Central memory CD4-positive, alpha-beta T cell (primary cell): ENCODE results near the gene C1GALT1.
"Not testable (repeated sequence)": the region's sequence is repeated elsewhere in the genome, so short reads cannot be mapped to it uniquely, and the experiment has no call there.

Source experiments
- DNase-seq: peaks from one replicate; pipeline ENCODE4 v3.0.0; 2022

Gene C1GALT1

DNA sequence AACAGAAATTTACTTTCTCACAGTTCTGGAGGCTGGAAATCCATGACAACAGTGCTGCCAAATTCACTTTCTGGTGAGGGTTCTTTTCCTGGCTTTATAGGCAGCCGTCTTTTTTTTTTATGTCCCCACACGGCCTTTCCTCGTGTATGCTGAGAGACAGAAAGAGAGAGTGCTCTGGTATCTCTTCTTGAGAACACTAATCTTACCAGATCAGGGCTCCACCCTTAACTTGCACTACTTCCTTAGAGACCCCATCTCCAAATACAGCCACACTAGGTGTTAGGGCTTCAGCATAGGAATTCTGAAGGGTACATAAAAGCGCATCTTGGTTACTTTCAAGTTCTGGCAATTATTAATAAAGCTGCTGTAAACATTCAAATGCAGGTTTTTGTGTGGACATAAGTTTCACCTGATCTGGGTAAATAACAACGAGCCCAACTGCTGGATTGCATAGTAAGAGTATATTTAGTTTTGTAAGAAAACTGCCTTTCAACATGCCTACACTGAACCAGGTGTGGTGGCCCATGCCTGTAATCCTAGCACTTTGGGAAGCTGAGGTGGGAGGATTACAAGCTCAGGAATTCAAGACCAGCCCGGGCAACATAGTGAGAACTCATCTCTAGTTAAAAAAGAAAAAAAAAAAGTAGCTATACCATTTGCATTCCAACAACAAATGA is 8.2 kb upstream of the C1GALT1 start:
- DNase-seq, result no peak

DNA sequence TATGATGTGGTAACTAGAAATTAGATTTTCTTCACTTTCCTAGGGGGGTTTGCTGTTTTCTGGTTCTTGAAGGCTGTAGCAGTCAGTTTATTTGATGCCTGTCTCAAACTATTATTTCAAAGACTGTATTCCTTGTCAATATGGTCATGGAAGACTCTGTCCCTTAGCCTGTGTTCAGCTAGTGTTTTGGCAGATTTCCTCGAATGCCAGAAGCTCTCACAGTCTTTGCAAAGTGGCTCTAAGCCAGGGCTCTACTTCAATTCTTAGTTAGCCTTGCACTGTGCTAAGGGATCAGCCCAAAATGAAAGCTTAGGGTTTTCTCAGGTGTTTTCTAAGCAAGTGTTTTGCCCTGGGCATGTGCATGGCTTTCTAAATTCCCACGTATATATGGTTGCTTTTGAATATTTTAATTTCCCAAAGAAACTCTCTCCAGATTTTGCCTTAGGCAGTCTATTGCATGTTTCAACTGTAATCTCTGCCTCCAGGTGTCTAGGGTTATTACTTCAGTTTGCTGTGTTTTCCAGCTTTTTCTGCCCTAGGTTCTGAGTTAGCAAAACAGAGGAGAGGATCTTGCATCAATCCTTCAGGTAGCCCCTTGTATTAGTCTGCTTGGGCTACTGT is 7.2 kb upstream of the C1GALT1 start:
- DNase-seq, result no peak

DNA sequence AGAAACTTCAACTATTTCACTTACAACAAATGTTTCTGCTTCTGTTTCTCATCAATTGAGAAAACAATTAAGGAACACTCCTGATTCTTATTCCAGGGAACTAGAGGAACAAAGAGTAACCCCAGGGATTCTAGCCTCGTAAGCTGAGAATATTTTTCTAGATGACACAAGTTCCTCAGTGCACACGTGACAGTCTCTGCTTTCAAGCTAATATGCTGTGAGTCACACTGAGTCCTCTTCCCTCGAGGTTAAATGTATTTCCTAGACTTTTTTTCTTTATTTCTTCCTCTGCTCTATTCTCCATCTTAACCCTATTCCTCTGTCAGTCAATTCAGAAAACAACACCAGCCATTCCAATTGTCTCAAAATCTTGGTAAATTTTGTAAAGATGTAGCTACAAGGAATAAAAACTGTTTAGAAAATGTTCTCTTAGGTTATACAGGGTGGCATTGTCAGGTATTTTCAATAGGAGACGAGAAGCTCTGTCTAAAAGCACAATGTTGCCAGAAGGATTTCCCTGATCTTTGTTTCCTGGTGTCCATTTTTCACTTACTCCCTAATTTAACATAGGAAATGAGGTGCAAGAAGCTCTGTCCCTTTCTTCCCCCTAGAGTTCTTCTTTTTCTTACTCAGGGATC is 5.8 kb upstream of the C1GALT1 start:
- DNase-seq, result no peak

DNA sequence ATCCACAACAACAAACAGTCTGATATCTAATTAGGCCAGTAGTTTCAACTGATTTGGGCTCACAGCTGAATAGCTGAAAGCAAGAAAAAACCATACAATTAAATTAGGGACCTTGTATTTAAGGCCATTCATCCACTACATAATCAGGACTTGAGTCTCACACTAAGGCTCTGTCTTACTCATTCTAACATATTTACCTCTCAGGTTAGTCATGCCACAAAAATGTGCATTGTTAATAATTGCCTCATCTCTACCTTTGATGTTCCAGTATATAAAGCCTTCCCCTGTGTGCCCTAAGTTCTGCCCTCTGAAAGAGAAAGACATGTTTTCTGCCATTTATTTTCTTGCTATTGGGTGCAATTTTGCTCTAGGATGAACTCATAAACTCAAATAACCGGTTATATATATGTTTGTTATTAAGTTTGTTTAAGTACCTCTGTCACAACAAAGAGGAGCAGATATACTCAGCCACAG is 5.3 kb upstream of the C1GALT1 start:
- no peak for DNase-seq

DNA sequence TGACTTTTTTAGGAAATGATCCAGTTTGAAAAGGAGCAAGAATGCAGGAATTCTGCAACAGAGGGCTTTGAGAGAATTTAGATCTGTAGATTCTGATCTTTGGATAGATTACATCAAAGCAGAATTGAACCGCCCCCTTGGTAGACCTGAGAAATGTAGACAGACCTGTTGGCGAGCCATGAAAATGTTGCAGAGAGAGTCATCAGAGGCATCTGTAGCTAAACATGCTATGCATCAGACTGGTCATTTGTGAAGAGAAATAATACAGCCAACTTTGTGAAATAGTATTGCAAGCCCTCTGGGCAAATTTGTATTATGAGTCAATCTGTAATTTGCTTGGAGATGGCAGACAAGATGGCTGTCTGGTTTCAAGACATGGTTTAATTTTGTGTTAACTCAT is 4.3 kb upstream of the C1GALT1 start:
- no peak for DNase-seq

DNA sequence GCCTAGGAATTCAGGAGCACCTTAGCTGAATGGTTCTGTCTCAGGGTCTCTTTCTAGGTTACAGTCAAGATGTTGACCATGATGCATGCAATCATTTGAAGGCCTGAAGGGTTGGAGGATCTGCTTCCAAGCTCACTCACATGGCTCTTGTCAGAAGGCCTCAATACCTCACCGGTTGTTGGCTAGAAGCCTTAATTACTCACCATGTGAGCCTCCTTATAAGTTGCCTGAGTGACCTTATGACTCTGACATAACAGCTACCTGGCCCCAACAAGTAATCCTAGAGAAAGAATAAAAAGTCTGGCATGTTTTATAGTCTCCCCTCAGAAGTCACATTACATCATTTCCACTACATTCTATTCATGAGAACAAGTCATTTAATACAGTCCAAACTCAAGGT is 3.4 kb upstream of the C1GALT1 start:
- no peak for DNase-seq

DNA sequence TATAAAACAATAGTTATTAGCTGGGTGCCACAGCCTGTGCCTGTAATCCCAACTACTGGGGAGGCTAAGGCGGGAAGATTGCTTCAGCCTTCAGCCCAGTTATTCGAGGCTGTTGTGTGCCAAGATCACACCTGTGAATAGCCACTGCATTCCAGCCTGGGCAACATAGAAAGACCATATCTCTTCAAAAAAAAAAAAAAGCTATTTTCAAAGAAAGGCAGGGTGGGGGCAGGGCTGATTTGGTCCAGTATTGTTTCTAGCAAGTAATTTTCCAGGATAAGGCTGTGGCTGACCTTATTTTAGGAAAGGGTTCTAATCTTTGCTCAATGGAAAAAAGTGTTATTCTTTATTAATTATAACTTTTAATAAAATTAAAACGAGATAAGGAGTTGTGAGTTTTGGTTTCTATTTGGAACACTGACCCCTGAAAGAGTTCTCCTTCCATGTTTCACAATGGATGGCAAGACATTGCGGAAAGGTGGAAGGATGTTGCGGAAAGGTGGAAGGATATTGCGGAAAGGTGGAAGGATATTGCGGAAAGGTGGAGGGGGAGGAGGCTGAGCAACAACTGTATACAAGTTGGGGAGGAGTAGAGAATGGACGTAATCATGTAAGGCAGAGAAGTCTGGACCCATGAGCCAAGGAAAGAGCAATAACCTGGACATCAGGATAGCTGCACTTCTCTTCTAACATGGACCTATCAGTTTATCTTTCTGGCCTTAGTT is 1.5 kb upstream of the C1GALT1 start:
- DNase-seq, result no peak

DNA sequence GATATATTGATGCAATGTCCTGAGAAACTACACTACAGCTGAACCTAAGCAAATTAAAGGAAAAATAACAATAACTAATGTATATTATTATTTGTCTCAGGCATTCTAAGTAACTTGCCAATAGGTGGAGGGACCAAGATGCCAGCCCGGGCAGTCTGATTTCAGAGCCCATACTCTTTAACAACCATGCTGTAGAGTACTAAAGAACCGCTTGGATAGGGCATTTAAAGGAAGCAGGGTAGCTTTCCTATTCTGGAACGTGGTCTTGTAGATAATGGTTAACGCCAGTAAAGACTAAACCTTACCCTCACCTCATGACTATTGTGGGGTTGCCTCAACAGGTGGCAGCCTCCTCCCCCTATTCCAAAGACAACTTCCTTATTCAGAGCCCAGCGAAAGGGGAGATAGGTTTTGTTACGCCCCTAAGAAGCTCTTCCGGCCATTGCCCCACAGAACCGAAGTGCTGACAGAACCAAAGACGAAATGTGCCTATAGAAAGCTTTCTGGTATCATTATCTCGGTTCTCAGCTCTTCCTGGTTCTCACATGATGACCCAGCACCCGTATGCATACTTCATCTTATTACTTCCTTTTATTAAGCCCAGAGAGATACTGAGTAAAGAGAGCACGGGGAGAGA is 707 bp upstream of the C1GALT1 start:
- DNase-seq, result no peak

DNA sequence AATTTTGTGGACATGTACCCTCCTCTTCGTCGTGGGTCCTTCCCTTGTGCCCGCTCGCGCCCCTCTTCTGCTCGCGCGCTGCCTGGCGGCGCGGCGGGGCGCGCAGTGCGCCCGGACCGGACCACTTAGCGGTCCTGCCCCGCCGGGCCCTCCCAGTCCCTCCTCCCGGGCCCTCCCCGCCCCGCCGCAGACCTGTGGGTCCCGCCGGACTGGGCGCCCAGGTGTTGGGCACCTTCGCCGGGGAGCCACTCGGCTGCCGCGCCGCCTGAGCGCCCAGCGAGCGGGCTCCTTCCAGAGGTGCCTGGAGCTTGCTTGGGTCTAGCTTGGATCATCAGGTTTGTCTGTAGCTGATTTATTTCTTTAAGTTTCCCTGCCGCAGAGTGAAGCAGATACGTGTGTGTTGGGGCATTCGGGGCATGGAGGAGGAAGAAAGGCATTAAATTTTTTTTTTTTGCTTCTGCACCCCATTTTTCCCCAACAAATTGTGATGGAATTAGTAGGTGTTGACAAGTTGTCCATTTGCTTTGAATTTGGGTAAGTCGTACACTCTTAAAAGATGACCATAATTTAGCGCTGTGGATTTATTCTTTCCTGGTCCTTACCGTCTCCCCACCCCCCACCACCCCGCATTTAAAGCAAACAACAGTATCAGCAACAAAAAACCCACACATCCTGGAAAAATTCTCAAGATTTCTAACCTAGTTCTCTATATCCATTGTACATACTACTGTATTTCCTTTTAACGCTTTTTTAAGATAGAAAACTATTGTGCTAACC is 905 bp downstream of the C1GALT1 start:
- DNase-seq, result peak; percentile 38

DNA sequence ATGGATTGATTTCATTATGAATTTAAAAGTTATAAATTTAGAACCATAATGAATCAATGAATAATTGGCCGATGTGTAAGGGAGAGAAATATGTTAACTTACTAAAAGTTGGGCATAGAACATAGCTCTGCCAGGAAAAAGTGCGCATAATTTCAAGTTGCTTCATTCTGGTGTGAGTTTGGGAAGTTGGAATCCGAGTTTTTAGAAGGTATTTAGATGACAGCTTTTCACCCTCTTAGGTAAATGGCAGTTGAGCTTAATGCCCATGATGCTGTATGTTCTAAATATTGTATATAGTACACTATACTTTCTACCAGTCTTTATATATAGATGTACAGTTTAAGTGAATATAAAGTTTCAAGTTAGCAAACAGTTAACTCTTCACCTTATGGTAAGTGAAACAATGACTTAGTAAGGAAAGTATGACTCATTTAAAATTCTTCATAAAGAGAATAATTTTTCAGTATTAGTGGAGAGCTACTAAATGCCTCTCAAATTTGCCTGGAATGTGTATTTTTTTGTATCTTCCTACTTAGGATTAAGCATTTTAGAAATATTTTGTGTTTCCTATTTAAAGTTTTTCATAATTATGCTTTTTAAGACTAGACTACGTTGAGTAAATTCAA is 1.6 kb downstream of the C1GALT1 start:
- no peak for DNase-seq

DNA sequence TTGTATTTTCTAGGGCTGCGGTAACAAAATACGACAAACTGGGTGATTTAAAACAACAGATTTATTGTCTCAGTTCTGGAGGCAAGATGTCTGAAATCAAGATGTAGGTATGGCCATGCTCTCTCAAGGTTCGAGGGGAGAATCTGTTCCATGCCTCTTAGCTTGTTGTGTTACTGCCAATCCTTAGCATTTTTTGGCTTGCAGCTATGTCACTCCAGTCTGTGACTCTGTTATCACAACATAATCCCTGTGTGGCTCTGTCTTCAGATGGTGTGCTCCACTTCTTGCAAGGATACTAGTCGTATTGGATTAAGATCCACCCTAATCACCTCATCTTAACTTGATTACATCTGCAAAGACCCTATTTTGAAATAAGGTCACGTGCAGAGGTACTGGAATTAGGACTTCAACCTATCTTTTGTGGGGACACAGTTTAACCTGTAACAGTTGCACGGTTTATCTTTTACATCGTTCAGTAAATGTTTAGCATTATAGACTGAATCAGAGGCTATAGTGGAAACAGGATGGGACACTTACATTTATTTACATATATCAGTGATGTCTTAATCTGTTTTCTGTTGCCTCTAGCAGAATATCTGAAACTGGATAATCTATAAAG is 3.1 kb downstream of the C1GALT1 start:
- DNase-seq, result no peak

DNA sequence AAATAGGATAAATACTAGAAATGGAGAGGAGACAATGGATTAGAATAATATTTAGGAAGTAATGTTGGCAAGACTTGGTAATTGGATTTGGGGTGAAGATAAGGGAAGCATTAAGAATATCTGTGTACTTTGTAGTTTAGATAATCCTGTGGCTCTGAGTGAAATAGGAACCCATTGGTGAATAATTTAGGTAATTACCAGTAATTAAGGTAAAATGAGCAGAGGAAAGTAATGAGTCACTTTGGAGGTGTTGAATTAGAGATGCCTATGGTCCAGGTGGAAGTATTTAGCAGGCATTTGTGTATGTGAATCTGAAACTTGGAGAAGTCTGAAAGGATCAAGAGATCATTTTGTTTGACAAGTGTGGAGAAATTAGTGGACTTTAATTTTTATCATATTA is 5.7 kb downstream of the C1GALT1 start:
- DNase-seq, result no peak

DNA sequence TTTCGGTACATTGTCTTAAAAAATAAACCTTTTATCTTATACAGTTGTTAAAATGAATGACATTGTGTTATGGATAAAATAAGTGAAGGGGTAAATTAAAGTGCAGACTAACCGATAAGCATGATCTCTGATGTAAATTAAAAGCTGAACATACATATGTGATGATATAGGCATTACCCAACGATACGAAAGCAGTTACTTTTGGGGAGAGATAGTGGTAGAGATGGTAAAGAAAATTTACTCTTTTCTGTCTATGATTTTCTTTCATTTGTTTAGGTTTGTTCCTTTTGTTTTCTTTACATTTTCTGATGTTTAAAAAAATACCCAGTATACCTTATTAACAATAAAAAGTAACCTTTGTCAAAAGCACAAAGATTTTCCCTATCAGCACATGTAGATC is 6.4 kb downstream of the C1GALT1 start:
- DNase-seq, result no peak

DNA sequence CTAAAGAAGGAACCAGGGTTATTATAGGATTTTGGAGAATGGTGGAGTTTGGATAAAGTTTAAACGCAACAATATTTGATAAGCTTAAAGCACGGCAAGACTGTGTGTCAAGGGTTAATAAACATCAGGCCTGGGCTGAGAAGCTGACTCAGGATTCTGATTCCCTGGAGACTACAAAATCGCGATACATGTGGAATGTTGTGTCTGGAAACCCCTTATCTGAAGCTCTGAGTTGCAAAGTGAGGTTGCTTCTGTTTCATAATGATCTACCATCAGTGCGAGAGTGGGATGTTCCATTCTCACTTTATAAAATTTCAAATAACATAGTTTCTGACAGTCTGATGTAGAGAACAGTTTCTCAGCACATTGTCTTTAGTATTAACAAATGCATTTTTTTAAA is 7.8 kb downstream of the C1GALT1 start:
- no peak for DNase-seq

DNA sequence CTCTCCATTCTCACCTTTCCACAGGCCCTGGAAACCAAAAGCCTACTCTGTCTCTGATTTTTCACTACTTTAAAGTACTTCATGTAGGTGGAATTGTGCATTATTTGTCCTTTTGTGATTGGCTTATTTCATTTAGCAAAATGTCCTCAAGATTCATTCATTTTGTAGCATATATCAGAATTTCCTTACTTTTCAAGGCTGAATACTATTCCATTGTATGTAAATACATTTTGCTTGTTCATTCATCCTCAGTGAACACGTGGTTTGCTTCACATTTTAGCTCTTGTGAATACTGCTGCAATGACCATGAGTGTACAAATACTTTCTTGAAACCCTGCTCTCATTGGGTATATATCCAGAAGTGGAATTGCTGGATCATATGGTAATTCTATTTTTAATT is 8.8 kb downstream of the C1GALT1 start:
- no peak for DNase-seq

DNA sequence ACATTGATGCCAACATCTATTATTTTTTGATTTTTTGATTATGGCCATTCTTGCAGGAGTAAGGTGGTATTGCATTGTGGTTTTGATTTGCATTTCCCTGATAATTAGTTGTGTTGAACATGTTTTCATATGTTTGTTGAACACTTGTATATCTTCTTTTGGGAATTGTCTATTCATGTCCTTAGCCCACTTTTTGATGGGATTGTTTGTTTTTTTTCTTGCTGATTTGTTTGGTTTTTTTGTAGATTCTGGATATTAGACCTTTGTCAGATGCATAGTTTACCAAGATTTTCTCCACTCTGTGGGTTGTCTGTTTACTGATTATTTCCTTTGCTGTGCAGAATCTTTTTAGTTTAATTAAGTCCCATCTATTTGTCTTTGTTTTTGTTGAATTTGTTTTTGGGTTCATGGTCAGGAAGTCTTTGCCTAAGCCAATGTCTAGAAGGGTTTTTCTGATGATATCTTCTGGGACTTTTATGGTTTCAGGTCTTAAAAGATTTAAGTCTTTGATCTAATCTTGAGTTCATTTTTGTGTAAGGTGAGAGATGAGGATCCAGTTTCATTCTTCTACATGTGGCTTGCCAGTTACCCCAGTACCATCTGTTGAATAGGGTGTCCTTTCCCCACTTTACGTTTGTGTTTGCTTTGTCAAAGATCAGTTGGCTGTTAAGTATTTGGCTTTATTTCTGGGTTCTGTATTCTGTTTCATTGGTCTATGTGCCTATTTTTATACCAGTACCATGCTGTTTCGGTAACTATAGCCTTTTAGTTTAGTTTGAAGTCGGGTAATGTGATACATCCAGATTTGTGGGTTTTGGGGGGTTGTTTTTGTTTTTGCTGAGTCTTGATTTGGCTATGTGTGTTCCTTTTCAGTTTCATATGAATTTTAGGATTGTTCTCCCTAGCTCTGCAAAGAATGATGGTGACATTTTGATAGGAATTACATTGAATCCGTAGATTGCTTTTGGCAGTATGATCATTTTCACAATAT is 10.7 kb downstream of the C1GALT1 start:
- peak; percentile 45 for DNase-seq

DNA sequence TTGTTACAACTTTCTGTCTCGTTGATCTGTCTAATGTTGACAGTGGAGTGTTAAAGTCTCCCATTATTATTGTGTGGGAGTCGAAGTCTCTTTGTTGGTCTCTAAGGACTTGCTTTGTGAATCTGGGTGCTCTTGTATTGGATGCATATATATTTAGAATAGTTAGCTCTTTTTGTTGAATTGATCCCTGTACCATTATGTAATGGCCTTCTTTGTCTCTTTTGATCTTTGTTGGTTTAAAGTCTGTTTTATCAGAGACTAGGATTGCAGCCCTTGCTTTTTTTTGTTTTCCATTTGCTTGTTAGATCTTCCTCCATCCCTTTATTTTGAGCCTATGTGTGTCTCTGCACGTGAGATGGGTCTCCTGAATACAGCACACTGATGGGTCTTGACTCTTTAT is 17.2 kb downstream of the C1GALT1 start:
- not testable (repeated sequence) for DNase-seq

DNA sequence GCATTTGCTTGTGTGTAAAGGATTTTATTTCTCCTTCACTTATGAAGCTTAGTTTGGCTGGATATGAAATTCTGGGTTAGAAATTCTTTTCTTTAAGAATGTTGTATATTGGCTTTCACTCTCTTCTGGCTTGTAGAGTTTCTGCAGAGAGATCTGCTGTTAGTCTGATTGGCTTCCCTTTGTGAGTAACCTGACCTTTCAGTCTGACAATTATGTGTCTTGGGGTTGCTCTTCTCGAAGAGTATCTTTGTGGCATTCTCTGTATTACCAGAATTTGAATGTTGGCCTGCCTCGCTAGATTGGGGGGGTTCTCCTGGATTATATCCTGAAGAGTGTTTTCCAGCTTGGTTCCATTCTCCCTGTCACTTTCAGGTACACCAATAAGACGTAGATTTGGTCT is 17.9 kb downstream of the C1GALT1 start:
- not testable (repeated sequence) for DNase-seq

DNA sequence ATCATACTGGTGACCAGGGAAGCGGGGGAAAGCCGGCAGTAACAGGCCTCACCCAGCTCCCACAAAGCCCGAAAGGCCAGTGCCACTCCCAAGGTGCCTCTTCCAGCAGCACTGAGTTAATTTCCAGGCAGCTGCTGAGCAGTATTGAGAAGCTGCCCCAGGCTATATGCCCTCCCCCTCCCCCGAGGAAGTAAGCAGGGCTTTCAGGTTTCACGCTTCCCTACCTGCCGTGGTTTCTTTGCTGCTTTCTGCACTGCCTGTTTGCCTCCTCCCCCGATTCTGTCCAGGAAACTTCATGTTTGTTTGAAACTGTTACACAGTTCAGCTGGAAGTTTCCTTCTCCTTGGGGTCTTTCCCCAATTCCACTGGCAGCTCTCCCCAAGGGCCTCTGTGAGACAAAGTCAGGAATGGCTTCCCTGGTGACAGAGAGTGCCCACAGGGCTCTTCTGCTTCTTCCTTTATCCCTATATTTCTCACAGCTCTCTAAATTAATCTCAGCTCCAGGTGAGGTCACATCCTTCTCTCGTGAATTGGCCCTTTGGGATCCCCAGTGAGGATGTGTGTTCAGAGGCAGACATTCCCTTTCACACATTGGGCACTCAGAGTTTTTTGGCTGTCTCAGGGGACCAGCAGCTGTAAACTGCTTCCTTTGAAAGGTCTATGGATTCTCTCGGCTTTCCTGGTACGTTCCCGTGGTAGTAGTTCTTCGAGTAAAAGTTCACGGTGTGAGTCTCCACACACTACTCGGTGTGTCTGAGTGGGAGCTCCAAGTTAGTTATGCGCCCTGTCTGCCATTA is 19.4 kb downstream of the C1GALT1 start:
- peak; percentile 49 for DNase-seq
